ENCODE results near the gene TFF1.

Gene TFF1

DNA sequence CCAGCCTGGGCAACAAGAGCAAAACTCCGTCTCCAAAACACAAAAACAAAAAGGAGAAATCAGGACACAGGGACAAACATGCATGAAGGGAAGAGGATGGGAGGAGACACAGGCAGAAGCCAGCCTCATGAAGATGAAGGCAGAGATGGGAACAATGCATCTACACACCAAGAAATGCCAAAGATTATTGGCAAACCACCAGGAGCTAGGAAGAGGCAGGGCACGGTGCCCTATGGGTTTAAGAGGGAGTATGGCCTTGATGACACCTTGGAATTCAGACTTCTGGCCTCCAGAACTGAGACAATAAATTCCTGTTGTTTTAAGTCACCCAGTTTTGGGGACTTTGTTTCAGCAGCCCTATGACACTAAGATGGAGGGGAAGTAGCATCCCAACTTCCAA, 24.4 kb upstream of the TFF1 start:
- H3K9ac ChIP-seq, result no peak overlapping the region
- no peaks in the 10 kb centered on the region for H3K36me3 ChIP-seq (ENCODE audit: insufficient read depth)
- no peak overlapping the region for H3K27ac ChIP-seq
- no peak overlapping the region for H2AFZ ChIP-seq (ENCODE audit: low read depth)
- H3K4me2 ChIP-seq, result no peak overlapping the region
- no peaks in the 10 kb centered on the region for H3K4me1 ChIP-seq (ENCODE audit: low read depth, poor library complexity, severe bottlenecking)
- no peaks in the 10 kb centered on the region for H3K79me2 ChIP-seq (ENCODE audit: insufficient read depth, low read depth)
- H3K4me3 ChIP-seq (IDR thresholded peaks at IDR 0.05; ENCODE audit: insufficient read depth, low read depth, low read length), result no peak overlapping the region
- peaks cover 47% of the 10 kb centered on the region; the same call in 1 of the 2 replicates for H3K27me3 ChIP-seq (ENCODE audit: insufficient read depth, low read depth)
- TF ChIP-seq, protein P1, sequence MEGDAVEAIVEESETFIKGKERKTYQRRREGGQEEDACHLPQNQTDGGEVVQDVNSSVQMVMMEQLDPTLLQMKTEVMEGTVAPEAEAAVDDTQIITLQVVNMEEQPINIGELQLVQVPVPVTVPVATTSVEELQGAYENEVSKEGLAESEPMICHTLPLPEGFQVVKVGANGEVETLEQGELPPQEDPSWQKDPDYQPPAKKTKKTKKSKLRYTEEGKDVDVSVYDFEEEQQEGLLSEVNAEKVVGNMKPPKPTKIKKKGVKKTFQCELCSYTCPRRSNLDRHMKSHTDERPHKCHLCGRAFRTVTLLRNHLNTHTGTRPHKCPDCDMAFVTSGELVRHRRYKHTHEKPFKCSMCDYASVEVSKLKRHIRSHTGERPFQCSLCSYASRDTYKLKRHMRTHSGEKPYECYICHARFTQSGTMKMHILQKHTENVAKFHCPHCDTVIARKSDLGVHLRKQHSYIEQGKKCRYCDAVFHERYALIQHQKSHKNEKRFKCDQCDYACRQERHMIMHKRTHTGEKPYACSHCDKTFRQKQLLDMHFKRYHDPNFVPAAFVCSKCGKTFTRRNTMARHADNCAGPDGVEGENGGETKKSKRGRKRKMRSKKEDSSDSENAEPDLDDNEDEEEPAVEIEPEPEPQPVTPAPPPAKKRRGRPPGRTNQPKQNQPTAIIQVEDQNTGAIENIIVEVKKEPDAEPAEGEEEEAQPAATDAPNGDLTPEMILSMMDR (conservative IDR thresholded peaks at IDR 0.05; ENCODE audit: low read depth, low read length), result no peak
- no peaks in the 10 kb centered on the region for H4K20me1 ChIP-seq (ENCODE audit: insufficient read depth)

DNA sequence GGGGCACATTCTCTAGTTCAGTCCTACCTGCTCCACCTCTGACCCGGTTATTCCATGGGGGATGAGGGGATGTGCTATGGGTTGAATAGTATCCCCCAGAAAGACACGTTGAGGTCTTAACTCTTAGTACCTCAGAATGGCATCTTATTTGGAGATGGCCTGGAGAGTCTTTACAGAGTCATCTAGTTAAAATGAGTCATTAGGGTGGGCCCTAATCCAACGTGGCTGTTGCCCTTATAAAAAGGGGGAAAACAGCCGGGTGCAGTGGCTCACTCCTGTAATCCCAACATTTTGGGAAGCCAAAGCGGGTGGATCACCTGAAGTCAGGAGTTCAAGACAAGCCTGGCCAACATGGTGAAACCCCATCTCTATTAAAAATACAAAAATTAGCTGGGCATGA, 23.9 kb upstream of the TFF1 start:
- Histone ChIP-seq H3K4me3 (IDR thresholded peaks at IDR 0.05; ENCODE audit: insufficient read depth, low read depth, low read length) (no peak overlapping the region), H4K20me1 (ENCODE audit: insufficient read depth) (no peaks in the 10 kb centered on the region), H3K9ac (no peak overlapping the region), H3K4me2 (no peak overlapping the region), H3K79me2 (ENCODE audit: insufficient read depth, low read depth) (no peaks in the 10 kb centered on the region), H3K36me3 (ENCODE audit: insufficient read depth) (no peaks in the 10 kb centered on the region), H3K4me1 (ENCODE audit: low read depth, poor library complexity, severe bottlenecking) (no peaks in the 10 kb centered on the region), H2AFZ (ENCODE audit: low read depth) (no peak overlapping the region), H3K27ac (no peak overlapping the region), H3K27me3 (ENCODE audit: insufficient read depth, low read depth) (peaks cover 49% of the 10 kb centered on the region; the same call in 1 of the 2 replicates)
- TF ChIP-seq, protein P1 (conservative IDR thresholded peaks at IDR 0.05; ENCODE audit: low read depth, low read length), result no peak

DNA sequence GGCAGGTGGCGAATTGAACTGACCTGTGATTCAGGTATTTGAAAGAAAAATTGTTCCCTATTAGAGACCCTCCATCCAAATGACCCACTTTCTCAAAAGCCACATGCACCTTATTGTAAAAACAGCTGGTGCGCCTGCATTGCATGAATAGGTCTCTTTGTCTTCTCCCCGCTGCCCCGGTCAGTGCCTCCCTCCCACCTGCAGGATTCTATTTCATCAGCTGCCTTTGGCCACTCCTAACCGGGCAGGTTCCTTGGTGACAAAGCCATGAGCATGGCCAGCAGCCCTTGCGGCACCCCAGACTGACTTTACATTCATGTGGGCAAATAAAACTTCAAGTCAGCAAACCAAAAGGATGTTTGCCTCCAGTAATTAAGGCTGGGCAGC, 23.1 kb upstream of the TFF1 start:
- no peaks in the 10 kb centered on the region for H3K4me1 ChIP-seq (ENCODE audit: low read depth, poor library complexity, severe bottlenecking)
- H4K20me1 ChIP-seq (ENCODE audit: insufficient read depth), result no peaks in the 10 kb centered on the region
- H3K79me2 ChIP-seq (ENCODE audit: insufficient read depth, low read depth), result no peaks in the 10 kb centered on the region
- H2AFZ ChIP-seq (ENCODE audit: low read depth), result no peak overlapping the region
- H3K9ac ChIP-seq, result no peak overlapping the region
- H3K36me3 ChIP-seq (ENCODE audit: insufficient read depth), result no peaks in the 10 kb centered on the region
- peaks cover 49% of the 10 kb centered on the region; the same call in 1 of the 2 replicates for H3K27me3 ChIP-seq (ENCODE audit: insufficient read depth, low read depth)
- H3K27ac ChIP-seq, result no peak overlapping the region
- H3K4me2 ChIP-seq, result no peak overlapping the region
- no peak overlapping the region for H3K4me3 ChIP-seq (IDR thresholded peaks at IDR 0.05; ENCODE audit: insufficient read depth, low read depth, low read length)
- TF ChIP-seq, protein P1 (conservative IDR thresholded peaks at IDR 0.05; ENCODE audit: low read depth, low read length), result no peak

DNA sequence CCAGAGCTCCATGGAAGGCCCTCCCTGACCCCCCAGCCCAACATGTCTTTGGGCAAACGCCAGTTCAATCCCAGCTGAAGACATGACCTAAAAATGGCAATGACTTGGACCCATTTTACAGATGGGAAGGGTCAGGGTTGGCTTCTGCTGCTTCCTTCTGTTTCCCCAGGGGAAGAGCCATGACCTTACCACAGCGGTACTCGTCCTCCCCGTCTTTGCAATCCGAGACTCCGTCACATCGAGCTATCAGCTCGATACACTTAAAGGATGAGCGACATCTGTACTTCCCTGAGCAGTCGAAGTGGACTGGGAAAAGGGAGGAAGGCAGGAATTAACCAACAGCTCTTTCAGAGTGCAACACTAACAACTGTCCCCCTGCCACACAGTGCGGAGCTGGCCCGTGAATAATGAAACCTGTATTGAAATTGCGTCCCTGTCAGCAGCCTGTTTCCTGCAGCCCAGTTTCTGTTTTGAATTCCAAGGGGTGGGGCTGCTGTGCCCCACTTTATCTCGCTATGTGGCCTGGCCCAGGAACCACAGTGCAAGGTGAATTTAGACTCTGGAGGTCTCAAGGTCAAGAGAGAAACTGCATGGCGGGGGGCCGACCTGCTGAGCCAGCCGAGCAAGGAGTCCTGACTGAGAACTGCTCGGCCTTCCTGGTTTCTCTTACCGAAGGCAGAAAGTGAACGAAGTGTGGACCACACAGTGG, 22.6 kb upstream of the TFF1 start:
- H3K4me1 ChIP-seq (ENCODE audit: low read depth, poor library complexity, severe bottlenecking), result no peaks in the 10 kb centered on the region
- H3K27me3 ChIP-seq (ENCODE audit: insufficient read depth, low read depth), result peaks cover 48% of the 10 kb centered on the region; the same call in 1 of the 2 replicates
- no peak overlapping the region for H3K4me3 ChIP-seq (IDR thresholded peaks at IDR 0.05; ENCODE audit: insufficient read depth, low read depth, low read length)
- H3K9ac ChIP-seq, result no peak overlapping the region
- H4K20me1 ChIP-seq (ENCODE audit: insufficient read depth), result no peaks in the 10 kb centered on the region
- H3K36me3 ChIP-seq (ENCODE audit: insufficient read depth), result no peaks in the 10 kb centered on the region
- H3K4me2 ChIP-seq, result peak overlapping the region; percentile 5; the same call in 1 of the 2 replicates
- TF ChIP-seq, protein P1 (conservative IDR thresholded peaks at IDR 0.05; ENCODE audit: low read depth, low read length), result no peak
- no peaks in the 10 kb centered on the region for H3K79me2 ChIP-seq (ENCODE audit: insufficient read depth, low read depth)
- H3K27ac ChIP-seq, result no peak overlapping the region
- no peak overlapping the region for H2AFZ ChIP-seq (ENCODE audit: low read depth)
